GM19372 (cell line): ENCODE data around the gene SRGN.

Source experiments
- ATAC-seq: cut with Tn5 transposase; IDR thresholded peaks from one replicate; pipeline ENCODE4 v1.9.1; 2021; ENCODE audit warnings: mild to moderate bottlenecking, low read depth, moderate library complexity; ENCODE audit not compliant: unreplicated experiment

SRGN gene

DNA sequence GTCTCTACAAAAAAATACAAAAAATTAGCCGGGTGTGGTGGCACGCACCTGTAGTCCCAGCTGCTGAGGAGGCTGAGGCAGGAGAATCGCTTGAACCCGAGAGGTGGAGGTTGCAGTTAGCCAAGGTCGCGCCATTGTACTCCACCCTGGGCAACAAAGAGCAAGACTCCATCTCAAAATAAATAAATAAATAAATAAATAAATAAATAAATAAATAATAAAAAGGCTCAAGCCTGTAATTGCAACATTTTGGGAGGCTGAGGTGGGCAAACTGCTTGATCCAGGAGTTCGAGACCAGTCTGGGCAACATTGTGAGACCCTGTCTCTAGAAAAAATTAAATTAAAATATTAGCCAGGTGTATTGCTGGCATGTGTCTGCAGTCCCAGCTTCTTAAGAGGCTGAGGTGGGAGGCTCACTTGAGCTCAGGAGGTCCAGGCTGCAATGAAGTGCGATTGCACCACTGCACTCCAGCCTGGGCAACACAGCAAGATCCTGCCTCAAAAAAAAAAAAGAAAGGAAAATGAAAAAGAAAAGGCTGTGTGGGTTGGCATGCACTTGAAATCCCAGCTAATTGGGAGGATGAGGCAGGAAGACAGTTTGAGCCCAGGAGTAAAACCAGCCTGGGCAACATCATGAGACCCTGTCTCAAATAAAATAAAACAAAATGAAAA is 27.6 kb upstream of the SRGN start:
- no peak for ATAC-seq

DNA sequence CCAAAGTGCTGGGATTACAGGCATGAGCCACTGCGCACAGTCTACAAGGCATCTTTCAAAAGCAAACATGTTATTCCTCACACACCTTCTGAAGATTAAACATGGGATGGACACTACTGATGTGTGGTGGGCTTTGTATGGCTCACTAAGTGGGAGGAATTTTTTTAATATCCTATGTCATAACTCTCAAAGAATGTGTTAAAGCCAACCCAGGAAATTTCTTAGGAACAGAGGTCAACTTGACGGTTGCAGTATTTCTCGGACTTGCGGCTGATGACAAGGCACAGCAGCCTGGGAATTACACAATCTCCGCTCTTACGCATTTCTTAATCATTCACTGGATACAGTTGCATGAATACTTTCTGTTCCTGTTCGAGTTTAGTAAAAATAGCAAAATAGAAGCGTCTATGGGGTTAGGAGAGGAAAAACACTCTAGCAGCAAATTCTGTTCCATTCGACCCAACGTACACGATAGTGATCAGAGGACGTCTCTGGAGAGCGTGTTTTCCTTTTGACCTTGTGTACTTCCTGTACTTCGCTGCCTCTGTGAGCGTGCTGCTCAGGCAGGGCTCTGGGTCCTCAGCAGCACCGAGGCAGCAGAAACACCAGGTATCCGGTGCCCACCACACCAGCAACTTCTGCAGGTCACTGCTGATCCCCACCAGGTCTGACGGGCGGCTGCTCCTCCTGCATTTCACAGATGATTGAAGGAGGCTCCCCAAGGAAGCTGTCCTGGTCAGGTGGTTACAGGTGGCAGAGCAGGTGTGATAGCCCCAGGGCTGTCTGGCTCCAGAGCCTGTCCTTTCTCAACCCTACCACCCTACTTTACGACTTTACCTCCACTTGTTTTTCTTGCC is 26.4 kb upstream of the SRGN start:
- ATAC-seq, result peak; percentile 52

DNA sequence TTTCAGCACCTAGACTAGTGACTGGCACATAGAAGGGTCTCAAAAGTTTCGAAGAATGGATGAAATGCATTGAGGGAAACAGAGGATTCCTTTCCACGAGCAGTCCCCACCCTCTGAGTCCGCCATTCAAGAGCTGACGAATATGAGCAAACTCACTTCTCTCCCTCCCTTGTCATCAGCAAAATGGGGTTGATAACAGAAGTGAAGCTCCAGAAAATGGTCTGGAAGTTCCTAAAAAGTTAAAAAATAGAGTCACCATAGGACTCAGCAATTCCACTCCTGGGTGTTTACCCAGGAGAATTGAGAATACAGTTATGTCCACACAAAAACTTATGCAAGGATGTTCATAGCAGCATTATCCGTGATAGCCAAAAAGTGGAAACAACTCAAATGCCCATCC is 25.0 kb upstream of the SRGN start:
- ATAC-seq, result no peak

DNA sequence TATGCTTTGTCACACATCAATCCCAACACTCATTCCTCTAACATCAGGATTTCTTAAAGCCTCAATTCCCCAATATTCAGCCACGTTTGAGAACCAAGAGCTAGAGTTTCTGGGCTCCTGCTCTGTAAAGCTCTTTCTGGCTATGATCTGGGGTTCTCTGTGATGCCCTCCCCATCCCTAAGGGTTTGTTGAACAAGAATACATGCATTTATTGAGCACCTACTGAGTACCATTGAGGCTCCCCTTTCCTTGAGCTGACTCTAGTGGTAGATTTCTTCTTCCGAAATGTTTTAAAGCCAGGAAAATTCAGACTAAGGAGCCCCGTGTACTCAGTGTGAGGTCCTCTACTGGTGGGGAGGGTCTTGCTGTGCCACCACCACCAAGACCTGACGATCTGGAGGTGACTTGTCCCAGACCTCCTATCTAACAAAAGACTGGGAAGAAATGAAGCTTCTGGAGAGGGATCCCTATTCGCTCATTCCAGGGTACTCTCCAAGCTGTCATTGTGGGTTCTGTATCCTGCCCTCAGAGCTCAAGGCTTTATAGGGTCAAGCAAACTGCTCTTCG is 23.1 kb upstream of the SRGN start:
- ATAC-seq, result no peak

DNA sequence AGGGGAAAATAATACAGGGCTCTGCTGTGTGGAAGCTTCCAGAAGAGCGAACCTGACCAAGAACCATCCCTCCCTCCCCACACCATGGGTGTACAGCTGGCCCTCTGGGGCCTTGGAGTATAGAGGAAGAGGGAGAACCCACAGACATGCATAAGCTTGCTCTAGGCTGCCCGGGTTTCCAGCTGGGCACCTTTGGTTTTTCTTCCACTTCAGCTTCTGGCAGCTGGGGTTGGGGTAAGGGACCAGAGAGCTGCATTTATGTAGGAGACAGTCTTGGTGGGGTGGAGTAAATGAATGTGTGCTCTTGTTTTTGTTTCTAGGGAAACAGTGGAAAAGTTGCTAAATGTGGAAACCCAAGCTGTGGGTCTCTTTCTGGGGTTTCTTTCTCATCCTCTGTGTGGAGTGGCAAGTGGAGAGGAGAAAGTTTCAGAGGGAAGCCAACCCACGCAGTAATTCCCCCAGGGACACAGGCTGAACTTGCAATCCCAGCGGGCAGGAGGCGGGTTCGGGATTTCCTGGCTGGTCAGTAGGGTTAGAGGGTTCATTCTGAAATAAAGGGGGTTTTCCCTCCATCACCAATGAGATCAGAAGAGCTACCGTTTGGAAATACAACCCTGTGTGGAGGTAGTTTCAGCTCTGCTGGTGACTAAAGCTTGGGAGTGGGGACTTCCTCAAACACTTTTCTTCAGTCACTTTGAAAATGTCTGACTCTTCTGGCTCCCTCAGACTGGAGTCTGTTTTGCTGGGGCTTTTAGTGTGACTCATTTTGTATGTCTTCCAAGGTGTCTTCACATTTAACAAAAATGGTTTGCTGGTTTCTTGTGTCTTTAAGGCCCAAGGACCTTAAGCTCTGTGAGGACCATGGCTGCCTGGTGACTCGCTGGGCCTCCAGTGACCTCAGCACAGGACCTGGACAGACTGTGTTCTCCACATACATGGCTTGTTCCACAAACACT is 22.2 kb upstream of the SRGN start:
- ATAC-seq, result no peak

DNA sequence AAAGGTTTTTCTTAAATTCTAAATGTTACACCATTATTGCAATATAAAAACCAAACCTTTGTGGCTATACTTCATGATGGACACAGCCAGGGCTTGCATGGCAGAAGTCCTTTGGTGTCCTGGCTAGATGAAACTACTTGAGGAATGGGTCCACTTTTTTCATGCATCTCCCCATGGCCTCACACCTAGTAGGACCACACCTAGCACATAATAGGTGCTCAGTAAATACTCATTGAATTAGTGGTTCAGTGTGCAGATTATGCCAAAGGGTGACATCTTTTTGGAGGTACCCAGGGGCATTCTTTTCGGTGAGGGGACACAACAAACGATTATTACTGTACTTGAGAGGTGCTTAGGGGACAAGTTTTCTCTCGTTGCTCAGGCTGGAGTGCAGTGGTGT is 20.7 kb upstream of the SRGN start:
- ATAC-seq, result no peak

DNA sequence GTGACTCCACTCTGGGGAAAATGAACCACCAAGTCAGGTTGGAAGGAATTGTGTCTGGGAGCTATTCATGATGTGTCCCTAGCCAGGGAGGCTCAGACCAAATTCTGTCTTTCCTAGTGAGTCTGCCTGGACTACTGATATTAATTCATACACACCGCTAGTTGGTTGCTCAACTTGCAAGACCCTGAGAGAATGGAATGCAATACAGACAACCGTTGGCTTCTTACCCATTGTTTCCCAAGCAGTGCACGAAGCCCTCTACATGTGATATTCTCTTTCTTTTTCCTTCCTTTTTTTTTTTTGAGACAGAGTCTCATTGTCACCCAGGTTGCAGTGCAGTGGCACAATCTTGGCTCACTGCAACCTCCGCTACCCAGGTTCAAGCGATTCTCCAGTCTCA is 19.4 kb upstream of the SRGN start:
- no peak for ATAC-seq

DNA sequence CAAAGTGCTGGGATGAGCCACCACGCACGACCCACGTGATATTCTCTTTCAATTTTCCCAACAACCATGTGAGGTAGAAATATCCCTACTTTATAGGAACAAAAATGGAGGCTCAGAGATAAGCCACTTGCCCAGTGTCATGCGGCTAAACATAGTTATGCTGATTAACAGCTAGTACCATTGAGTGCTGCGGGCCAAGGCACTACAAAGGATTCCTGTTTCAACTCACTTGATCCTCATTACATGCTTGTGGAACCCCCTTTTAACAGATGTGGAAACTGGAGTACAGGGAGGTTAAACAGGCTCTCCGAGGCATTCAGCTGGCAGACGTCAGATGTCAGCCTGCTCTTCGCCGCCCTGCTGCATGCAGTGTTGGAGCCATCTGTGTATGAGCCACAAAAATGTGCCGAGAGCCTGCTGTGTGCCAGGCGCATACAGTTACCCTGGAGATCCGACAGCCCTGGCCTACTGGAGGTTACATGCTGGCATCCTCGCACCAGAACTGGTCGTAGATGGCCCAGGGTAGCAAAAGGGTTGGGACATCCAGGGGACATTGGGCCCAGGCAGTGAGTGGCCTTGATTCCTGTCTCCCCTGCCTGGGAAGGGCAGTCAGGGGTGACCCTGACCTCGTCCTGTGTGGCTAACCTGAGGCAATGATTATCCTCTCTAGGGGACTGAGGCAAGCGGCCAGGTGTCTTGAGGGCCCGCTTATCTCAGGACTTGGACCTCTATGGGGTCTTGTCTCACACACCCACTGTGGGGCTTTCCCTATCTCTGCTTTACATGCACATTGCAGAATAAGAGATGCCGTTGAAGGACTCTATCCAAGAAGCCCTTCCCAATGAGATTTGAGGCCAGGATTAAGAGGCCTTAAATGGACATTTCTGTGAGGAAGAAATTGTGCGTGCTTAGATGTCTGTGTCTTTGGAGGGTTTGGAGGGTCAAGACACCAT is 18.5 kb upstream of the SRGN start:
- ATAC-seq, result no peak

DNA sequence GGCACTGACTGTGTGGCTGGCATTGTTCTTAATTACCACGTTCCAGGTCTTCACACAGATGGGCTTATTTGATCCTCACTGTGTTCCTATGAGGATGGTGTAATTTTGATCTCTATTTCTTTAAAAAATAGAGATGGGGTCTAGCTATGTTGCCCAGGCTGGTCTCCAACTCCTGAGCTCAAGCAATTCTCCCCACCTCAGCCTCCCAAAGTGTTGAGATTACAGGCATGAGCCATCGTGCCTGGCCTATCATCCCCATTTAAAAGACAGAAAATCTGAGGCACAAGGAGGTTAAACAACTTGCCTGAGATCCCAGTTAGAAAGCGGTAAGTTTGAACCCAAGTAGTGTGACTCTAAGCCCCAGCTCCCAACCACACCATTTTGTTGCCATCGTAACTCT is 17.0 kb upstream of the SRGN start:
- no peak for ATAC-seq

DNA sequence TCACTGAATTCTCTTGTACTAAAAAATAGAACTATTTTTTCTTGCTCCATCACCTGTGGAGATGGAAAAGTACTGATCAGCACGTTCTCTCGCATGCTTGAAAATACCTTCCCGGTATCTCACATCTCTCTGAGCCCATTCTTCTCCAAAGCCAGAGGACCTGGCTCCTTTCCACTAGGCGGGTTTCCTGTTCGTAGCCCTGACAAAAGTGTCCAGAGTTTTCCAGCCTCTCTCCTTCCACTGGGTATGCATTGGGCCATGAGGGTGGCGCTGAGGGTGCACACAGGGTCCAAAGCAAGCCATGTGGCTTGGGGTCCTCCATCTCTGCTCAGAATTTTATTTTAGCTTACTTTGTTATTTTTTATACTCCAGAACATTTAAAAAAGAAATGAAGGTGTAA is 16.3 kb upstream of the SRGN start:
- ATAC-seq, result no peak

DNA sequence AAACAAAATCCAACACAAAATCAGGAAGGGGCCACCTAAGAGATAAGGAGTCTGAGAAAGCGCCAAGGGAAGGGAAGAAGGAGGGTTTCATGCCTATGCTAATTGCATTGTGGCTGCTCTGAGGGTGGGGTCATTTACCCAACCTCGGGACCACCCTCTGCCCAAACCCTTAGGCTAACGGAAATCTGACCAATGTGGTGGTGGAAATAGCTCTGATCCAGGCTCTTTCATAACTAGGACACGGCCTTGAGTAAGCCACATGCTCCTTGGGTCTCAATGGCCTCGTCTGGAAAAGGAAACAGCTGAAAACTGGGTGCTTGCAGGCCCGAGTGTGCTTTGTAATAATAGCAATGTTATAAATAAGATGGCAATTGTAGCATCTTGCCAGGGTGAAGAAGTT is 14.9 kb upstream of the SRGN start:
- ATAC-seq, result no peak

DNA sequence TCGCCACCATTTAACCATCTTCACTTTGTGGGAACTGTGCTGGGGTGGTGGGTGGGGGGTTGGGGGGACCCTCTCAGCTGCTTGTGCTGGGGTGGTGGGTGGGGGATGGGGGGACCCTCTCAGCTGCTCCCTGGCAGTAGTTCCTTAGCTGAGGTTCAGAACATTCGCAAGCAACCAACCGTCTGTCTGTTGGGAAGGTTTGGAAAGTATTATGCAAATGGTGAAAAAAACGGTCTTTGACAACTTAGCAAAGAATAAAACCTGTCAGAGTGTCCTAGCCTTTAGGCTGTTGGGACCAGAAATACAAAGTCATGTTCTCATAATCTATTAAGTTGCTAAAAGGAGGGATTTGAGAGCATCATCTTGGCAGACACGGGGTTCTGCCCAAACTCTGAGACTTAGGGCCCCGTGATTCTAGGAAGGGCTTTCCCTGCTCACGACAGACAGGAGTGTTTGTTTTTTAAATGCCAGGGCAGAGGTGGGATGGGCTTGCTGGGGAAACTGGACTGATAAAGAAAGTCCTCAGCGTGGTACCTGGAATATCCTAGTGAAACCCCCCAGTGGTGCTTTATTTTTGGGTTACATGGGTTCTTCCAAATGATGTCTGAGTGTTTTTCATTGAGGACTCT is 14.1 kb upstream of the SRGN start:
- no peak for ATAC-seq

DNA sequence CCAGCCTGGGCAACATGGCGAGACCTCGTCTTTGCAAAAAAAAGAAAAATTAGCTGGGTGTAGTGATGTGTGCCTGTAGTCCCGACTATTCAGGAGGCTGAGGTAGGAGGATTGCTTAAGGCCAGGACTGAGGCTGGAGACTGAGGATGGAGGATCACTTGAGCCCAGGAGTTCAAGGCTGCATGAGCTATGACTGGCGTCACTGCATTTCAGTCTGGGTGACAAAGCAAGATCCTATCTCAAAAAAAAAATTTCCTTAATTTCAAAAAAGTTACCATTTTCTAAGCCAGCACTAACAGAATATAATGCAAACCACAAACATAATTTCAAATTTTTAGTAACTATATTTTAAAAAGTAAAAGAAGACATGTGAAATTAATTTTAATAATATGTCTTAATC is 13.4 kb upstream of the SRGN start:
- no peak for ATAC-seq

DNA sequence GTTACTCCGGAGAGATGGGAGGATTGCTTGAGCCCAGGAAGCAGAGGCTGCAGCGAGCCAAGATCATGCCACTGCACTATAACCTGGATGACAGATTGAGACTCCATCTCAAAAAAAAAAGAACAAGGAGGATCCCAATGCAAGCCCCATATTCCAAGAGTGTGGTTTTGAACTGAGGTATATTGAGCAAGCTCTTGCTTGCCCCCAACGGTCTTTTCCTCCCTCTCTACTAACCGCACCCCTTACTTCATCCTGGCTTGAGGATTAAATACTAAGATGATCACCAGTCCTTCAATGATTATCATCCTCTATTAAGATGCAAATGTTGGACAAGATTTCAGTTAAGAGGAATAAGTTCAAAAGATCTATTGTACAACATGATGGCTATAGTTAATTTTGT is 12.5 kb upstream of the SRGN start:
- no peak for ATAC-seq

DNA sequence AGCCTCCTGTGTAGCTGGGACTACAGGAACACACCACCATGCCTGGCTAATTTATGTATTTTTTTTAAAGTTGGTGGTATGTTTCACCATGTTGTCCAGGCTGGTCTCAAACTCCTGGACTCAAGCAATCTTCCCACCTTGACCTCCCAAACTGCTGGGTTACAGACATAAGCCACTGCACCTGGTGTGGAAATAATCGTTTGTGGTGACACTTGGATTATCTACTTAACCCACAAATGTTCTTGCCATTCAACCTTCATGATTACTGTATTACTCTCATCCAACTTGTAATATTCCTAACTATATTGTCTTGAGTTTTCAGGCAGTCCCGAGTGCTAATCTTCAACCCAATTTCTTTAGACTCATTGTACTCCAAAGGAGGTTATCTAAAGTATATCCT is 9.6 kb upstream of the SRGN start:
- no peak for ATAC-seq

DNA sequence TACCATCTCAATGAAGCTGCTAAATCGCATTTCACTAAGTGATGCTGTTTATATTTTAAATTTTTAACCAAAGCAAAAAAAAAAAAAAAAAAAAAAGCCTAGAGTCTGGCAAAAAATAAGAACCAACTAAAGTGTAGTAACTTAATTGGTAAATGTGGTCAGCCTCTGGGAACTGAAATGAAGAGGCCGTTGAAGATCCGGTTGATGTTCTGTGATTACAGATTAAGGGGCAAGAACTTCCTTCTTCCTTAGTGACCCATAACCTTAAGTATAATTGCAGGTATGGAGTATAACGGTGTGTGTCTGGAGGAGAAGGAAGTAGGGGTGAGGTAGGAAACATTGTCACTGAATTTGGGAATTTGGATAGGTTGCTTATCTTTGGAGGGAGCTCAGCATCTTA is 7.7 kb upstream of the SRGN start:
- no peak for ATAC-seq

DNA sequence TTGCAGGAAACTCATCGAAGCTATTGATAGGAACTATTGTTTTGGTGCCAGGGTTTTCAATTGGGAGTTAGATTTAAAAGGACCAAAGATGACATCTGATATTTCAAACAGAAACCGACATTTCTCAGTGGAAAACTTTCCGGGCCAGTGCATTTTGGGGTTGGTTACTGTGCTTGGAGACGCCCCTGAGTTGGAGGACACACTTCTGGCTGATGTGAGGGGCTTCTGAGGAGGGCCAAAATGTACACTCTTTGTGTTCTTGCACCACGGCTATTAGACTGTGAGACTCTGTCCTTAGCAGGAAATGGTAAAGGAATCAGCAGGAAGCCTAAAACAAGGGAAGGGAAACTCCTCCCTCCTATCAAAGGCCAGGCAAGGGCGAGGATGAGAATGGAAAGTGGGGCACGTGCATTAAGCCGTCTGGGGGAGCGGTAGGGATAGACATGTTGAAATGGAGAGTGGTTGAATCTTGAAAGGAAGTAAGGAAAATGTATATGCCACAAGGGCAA is 1.8 kb upstream of the SRGN start:
- no peak for ATAC-seq

DNA sequence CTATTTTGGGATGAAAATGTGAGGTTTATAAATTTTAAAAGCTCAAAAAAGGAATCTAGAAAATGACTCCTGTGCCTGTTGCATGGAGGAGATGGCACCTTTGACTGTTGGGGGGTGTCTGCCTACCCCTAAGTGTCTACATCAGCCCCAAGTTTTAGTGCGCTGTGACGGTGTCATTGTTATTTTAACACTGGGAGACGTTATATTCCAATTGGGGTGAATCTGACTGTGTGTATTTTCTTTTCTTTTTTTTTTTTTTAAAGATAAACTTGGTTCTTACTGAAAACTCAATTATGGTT is 517 bp downstream of the SRGN start:
- no peak for ATAC-seq

DNA sequence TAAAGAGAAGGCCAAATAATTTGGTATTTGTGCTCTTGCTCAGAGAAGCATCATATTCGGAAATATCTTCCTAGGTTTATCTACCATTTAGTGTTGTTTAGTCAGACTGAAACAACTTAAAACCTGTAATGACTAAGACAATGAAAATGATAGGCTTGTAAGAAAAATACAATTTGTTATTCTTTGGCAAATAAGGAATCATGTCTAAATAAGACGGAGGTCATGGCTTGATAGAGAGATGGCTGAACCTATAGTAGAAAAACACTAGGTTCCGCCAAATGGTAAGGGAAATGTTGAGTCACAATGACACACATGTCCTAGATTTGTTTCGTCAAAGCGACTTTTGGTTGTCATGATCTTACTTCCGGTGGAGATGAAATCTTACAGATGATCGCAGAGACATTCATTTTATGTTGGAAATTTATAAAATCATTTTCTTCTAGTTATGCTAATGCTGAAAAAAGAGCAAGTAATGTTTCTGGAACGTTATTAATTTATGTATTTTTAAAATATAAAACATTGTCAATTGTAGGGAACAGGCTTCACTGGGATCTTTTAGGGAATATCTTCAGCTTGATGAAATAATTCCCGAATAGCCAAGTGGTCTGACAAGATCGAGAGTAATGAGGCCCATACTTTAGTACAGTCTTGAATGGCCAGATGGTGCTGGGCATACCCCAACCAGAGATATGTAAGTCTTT is 1.0 kb downstream of the SRGN start:
- ATAC-seq, result no peak
